B cell (primary cell): ENCODE results near the gene CRYBG3. TPM values are rescaled to one million over a fixed set of nuclear protein-coding genes. Genes with fewer than 3 reads are reported as not detected.

ENCODE experiments used
- ATAC-seq: fragments of 200-7000 bp; cut with Tn5 transposase; one replicate; pipeline ENCODE4 v1.10.0; 2021; ENCODE audit warnings: low read depth, mild to moderate bottlenecking, moderate number of reproducible peaks, moderate library complexity
- CTCF ChIA-PET: fragments of 350-600 bp; sonication (Branson Sonifier 250); formaldehyde crosslinking; loops from one replicate; lab custom pipeline; 2021; ENCODE audit warnings: antibody characterized with exemption, inconsistent platforms; lab: Charles Lee
- POLR2A ChIA-PET: fragments of 350-600 bp; sonication (Branson Sonifier 250); formaldehyde crosslinking; loops from one replicate; lab custom pipeline; 2021; ENCODE audit warnings: antibody characterized with exemption; lab: Charles Lee
- DNase-seq: peaks from one replicate; pipeline ENCODE4 v3.0.0; 2013
- H2AFZ ChIP-seq: 2 replicates; pipeline ENCODE4 v1.6.1; 2012; ENCODE audit warnings: mild to moderate bottlenecking, low read depth, low read length; ENCODE audit not compliant: insufficient read depth, poor library complexity, severe bottlenecking
- H3K27ac ChIP-seq, 2 donors: 1 replicate in 1 of 2; 2 replicates in 1 of 2; pipeline ENCODE4 v1.5.1; 2012 to 2013; ENCODE audit warnings: low read length in 2 of 2, mild to moderate bottlenecking in 2 of 2, moderate library complexity in 1 of 2
- H3K27me3 ChIP-seq, 4 experiments: fragments of 200-600 bp in 1 of 4; sonication (generic) in 1 of 4; replicated peaks in 1 of 4; 1 replicate in 2 of 4; 2 replicates in 2 of 4; pipeline versions ENCODE4 v1.6.1 to v1.7.0; 2013 to 2016; ENCODE audit warnings: low read length in 3 of 4, mild to moderate bottlenecking in 2 of 4, mixed read lengths in 1 of 4, moderate library complexity in 1 of 4; ENCODE audit not compliant: insufficient read depth in 4 of 4, control insufficient read depth in 3 of 4; ENCODE audit errors: control extremely low read depth in 1 of 4
- H3K36me3 ChIP-seq, 2 experiments: replicated peaks in 1 of 2; 1 replicate in 1 of 2; 2 replicates in 1 of 2; pipeline versions ENCODE4 v1.6.1 to v1.7.1; 2013; ENCODE audit warnings: low read length in 1 of 2; ENCODE audit not compliant: insufficient read depth in 2 of 2, control insufficient read depth in 1 of 2; ENCODE audit errors: control extremely low read depth in 1 of 2, extremely low read depth in 1 of 2
- H3K4me1 ChIP-seq, 2 donors: fragments of 200-600 bp in 1 of 2; sonication (generic) in 1 of 2; 1 replicate in 1 of 2; 2 replicates in 1 of 2; pipeline versions ENCODE4 v1.5.1 to v1.6.1; 2013 to 2017; ENCODE audit warnings: low read length in 2 of 2; ENCODE audit not compliant: control insufficient read depth in 2 of 2, insufficient read depth in 2 of 2
- H3K4me2 ChIP-seq: replicated peaks from 2 replicates; pipeline ENCODE3; 2012; ENCODE audit warnings: mild to moderate bottlenecking, low read depth, low read length; ENCODE audit not compliant: poor library complexity, severe bottlenecking
- H3K4me3 ChIP-seq, 5 experiments: fragments of 200-600 bp in 1 of 5; sonication (generic) in 1 of 5; 1 replicate in 3 of 5; 2 replicates in 2 of 5; pipeline versions ENCODE4 v1.5.1 to v1.7.0; 2011 to 2016; ENCODE audit warnings: low read length in 4 of 5, mild to moderate bottlenecking in 4 of 5, low read depth in 2 of 5, control low read depth in 1 of 5, moderate library complexity in 1 of 5; ENCODE audit not compliant: insufficient read depth in 1 of 5; ENCODE audit errors: control extremely low read depth in 1 of 5, extremely low read depth in 1 of 5
- H3K79me2 ChIP-seq: fragments of 200-600 bp; sonication (generic); one replicate; pipeline ENCODE4 v1.6.0; 2016; ENCODE audit warnings: low read length; ENCODE audit not compliant: control insufficient read depth, insufficient read depth
- H3K9ac ChIP-seq: fragments of 200-600 bp; sonication (generic); 2 replicates; pipeline ENCODE4 v1.6.1; 2017; ENCODE audit warnings: mild to moderate bottlenecking, low read length, moderate library complexity
- H3K9me3 ChIP-seq, 3 donors: one replicate each; pipeline versions ENCODE4 v1.6.1 to v1.7.1; 2013; ENCODE audit warnings: low read length in 2 of 3; ENCODE audit not compliant: control insufficient read depth in 2 of 3, insufficient read depth in 1 of 3; ENCODE audit errors: control extremely low read depth in 1 of 3
- H4K20me1 ChIP-seq: 2 replicates; pipeline ENCODE4 v1.6.0; 2012; ENCODE audit warnings: mild to moderate bottlenecking, low read length; ENCODE audit not compliant: insufficient read depth, control insufficient read depth, poor library complexity, severe bottlenecking
- H3K27ac Mint-ChIP-seq: one replicate; pipeline ENCODE4 v1.8.0; 2021; ENCODE audit warnings: mixed read lengths
- H3K27me3 Mint-ChIP-seq: one replicate; pipeline ENCODE4 v1.8.0; 2021; ENCODE audit warnings: mixed read lengths
- H3K4me1 Mint-ChIP-seq: one replicate; pipeline ENCODE4 v1.8.0; 2021; ENCODE audit warnings: mixed read lengths
- H3K4me3 Mint-ChIP-seq: one replicate; pipeline ENCODE4 v1.8.0; 2021; ENCODE audit warnings: mixed read lengths
- H3K9me3 Mint-ChIP-seq: one replicate; pipeline ENCODE4 v1.8.0; 2022; ENCODE audit warnings: mixed read lengths; ENCODE audit not compliant: insufficient read depth
- CTCF ChIP-seq: fragments of 200-600 bp; IDR thresholded peaks from one replicate; pipeline ENCODE4 v1.8.0; 2022; ENCODE audit warnings: antibody characterized with exemption, mild to moderate bottlenecking
- WGBS: methylation state at CpG from one replicate; pipeline ENCODE4 v1.1.5; 2013; ENCODE audit warnings: missing lambda C conversion rate; ENCODE audit not compliant: insufficient coverage; 5-methylcytosine and 5-hydroxymethylcytosine counted together
- intact Hi-C: fragments of 100-400 bp; cut with micrococcal nuclease; formaldehyde crosslinking; loops from one replicate; pipeline ENCODE4 v1.10.0; 2022
- polyA plus RNA-seq: library from polyadenylated mRNA; depleted of rRNA; stranded (reverse); fragments of >200 nt; gene quantifications from 2 replicates; pipeline ENCODE4 v1.2.3, GENCODE V29; 2012
- total RNA-seq, 2 donors: library from RNA; stranded (reverse); fragments of 120-200 nt in 1 of 2; gene quantifications; 1 replicate in 1 of 2; 2 replicates in 1 of 2; pipeline versions ENCODE4 v1.2.3 to v1.2.4, GENCODE V29; 2013 to 2022

CRYBG3 gene
- total and polyA plus RNA-seq, 2 donors (not counting 1 experiment from before 2014, with no cell fraction given): 2.2 to 3.0 TPM

GRCh38 chr3:97835761-97836160 lies 13.9 kb downstream of the CRYBG3 start:
- Mint-ChIP-seq H3K27ac (no peak overlapping the region), H3K4me1 (no peaks in the 10 kb centered on the region), H3K4me3 (no peak overlapping the region), H3K9me3 (no peaks in the 10 kb centered on the region), H3K27me3 (peaks cover 3% of the 10 kb centered on the region)
- Histone ChIP-seq H2AFZ (no peak overlapping the region), H3K4me1 (no peaks in the 10 kb centered on the region), H3K79me2 (no peaks in the 10 kb centered on the region), H3K4me3 (no peak overlapping the region), H3K9ac (no peak overlapping the region), H3K4me2 (no peak overlapping the region), H3K36me3 (no peaks in the 10 kb centered on the region), H3K27ac (no peak overlapping the region), H3K27me3 (no peaks in the 10 kb centered on the region), H4K20me1 (no peaks in the 10 kb centered on the region), H3K9me3 (no peaks in the 10 kb centered on the region)
- 77% methylated on average over 2 of the region's 5 CpGs for WGBS
- ATAC-seq: no peak
- CTCF ChIA-PET: no interaction called here
- POLR2A ChIA-PET: no interaction called here
- DNase-seq: no peak
- intact Hi-C loops: no loop called here
- TF ChIP-seq CTCF: no peak

- Histone ChIP-seq H3K27ac (no peak overlapping the region), H4K20me1 (no peaks in the 10 kb centered on the region), H3K9ac (no peak overlapping the region), H3K36me3 (no peaks in the 10 kb centered on the region), H3K4me2 (no peak overlapping the region), H3K79me2 (no peaks in the 10 kb centered on the region), H3K27me3 (no peaks in the 10 kb centered on the region), H3K9me3 (no peaks in the 10 kb centered on the region), H3K4me3 (no peak overlapping the region), H3K4me1 (no peaks in the 10 kb centered on the region), H2AFZ (no peak overlapping the region)
- CTCF ChIA-PET: interaction anchor here (1.5 kb wide), 1 partner anchor 184 kb away, joined by 4 read pairs; no protein-coding TSS in a partner anchor
- Mint-ChIP-seq H3K27ac (no peak overlapping the region), H3K27me3 (peaks cover 3% of the 10 kb centered on the region), H3K4me1 (no peaks in the 10 kb centered on the region), H3K9me3 (no peaks in the 10 kb centered on the region), H3K4me3 (no peak overlapping the region)
- DNase-seq (no peak), ATAC-seq (no peak)
- 100% methylated on average over 3 of the region's 3 CpGs for WGBS
- TF ChIP-seq CTCF: no peak
- POLR2A ChIA-PET: no interaction called here
- intact Hi-C loops: no loop called here
These were observed 16.6 kb downstream of the CRYBG3 start for GRCh38 chr3:97838393-97838792.
